Neuronal stem cell (in vitro differentiated cells): ENCODE results near the gene SYT9.

Experiments
- DNase-seq: peaks from one replicate; pipeline ENCODE4 v3.0.0-alpha.2; 2013; ENCODE audit warnings: low spot score
- H2AFZ ChIP-seq: one replicate; pipeline ENCODE4 v1.6.1; 2013; ENCODE audit warnings: mild to moderate bottlenecking, low read length, inconsistent platforms
- H2AK5ac ChIP-seq: 2 replicates; pipeline ENCODE4 v1.6.1; 2013; ENCODE audit warnings: low read depth, mild to moderate bottlenecking, inconsistent platforms, low read length, moderate library complexity, mixed read lengths
- H2BK120ac ChIP-seq: 2 replicates; pipeline ENCODE4 v1.6.1; 2013; ENCODE audit warnings: low read depth, mild to moderate bottlenecking, inconsistent platforms, low read length, moderate library complexity, mixed read lengths
- H2BK12ac ChIP-seq: one replicate; pipeline ENCODE4 v1.6.1; 2013; ENCODE audit warnings: low read length, inconsistent platforms
- H2BK15ac ChIP-seq: 2 replicates; pipeline ENCODE4 v1.6.1; 2013; ENCODE audit warnings: mild to moderate bottlenecking, low read length, inconsistent platforms, mixed read lengths
- H2BK5ac ChIP-seq: one replicate; pipeline ENCODE4 v1.6.1; 2013; ENCODE audit warnings: inconsistent platforms, mild to moderate bottlenecking, low read length, moderate library complexity
- H3K14ac ChIP-seq: one replicate; pipeline ENCODE4 v1.6.1; 2013; ENCODE audit warnings: low read length, inconsistent platforms
- H3K18ac ChIP-seq: 2 replicates; pipeline ENCODE4 v1.6.1; 2013; ENCODE audit warnings: low read length, inconsistent platforms
- H3K23ac ChIP-seq: 2 replicates; pipeline ENCODE4 v1.6.1; 2013; ENCODE audit warnings: low read depth, mild to moderate bottlenecking, mixed read lengths, low read length, inconsistent platforms; ENCODE audit not compliant: poor library complexity
- H3K27ac ChIP-seq: replicated peaks from 3 replicates; pipeline ENCODE4 v1.5.1; 2013; ENCODE audit warnings: low read length, inconsistent platforms
- H3K27me3 ChIP-seq, 3 experiments: 2 replicates each; pipeline ENCODE4 v1.6.1; 2013; ENCODE audit warnings: low read length in 3 of 3, mild to moderate bottlenecking in 2 of 3, inconsistent platforms in 1 of 3, low read depth in 1 of 3, mixed read lengths in 1 of 3, moderate library complexity in 1 of 3; ENCODE audit not compliant: control insufficient read depth in 3 of 3, insufficient read depth in 3 of 3
- H3K36me3 ChIP-seq, 2 donors: replicated peaks in 1 of 2; 2 replicates each; pipeline ENCODE4 v1.6.1; 2013; ENCODE audit warnings: low read length in 2 of 2; ENCODE audit not compliant: control insufficient read depth in 2 of 2, insufficient read depth in 2 of 2
- H3K4ac ChIP-seq: 2 replicates; pipeline ENCODE4 v1.6.1; 2013; ENCODE audit warnings: inconsistent platforms, mild to moderate bottlenecking, low read length, moderate library complexity
- H3K4me1 ChIP-seq, 2 donors: 1 replicate in 1 of 2; 2 replicates in 1 of 2; pipeline ENCODE4 v1.6.1; 2013; ENCODE audit warnings: low read length in 2 of 2, low read depth in 1 of 2; ENCODE audit not compliant: control insufficient read depth in 2 of 2, insufficient read depth in 1 of 2
- H3K4me2 ChIP-seq: one replicate; pipeline ENCODE4 v1.6.1; 2013; ENCODE audit warnings: mild to moderate bottlenecking, low read length, inconsistent platforms; ENCODE audit not compliant: insufficient read depth, poor library complexity, severe bottlenecking
- H3K4me3 ChIP-seq, 2 donors: 2 replicates each; pipeline ENCODE4 v1.5.1; 2013; ENCODE audit warnings: low read length in 2 of 2, mild to moderate bottlenecking in 2 of 2, inconsistent platforms in 1 of 2, moderate library complexity in 1 of 2
- H3K79me1 ChIP-seq: one replicate; pipeline ENCODE4 v1.6.1; 2013; ENCODE audit warnings: low read depth, mild to moderate bottlenecking, inconsistent platforms, low read length, moderate library complexity
- H3K9ac ChIP-seq: one replicate; pipeline ENCODE4 v1.6.1; 2013; ENCODE audit warnings: mild to moderate bottlenecking, low read depth, low read length, inconsistent platforms; ENCODE audit not compliant: poor library complexity
- H3K9me3 ChIP-seq, 2 donors: replicated peaks in 1 of 2; 2 replicates each; pipeline versions ENCODE3 to v1.6.1; 2013; ENCODE audit warnings: low read length in 2 of 2, mild to moderate bottlenecking in 2 of 2, inconsistent platforms in 1 of 2, low read depth in 1 of 2, mixed read lengths in 1 of 2, moderate library complexity in 1 of 2; ENCODE audit not compliant: control insufficient read depth in 2 of 2, insufficient read depth in 1 of 2
- H4K8ac ChIP-seq: one replicate; pipeline ENCODE4 v1.6.1; 2013; ENCODE audit warnings: low read depth, mild to moderate bottlenecking, inconsistent platforms, low read length, moderate library complexity
- H4K91ac ChIP-seq: one replicate; pipeline ENCODE4 v1.6.1; 2013; ENCODE audit warnings: low read length, low read depth, mild to moderate bottlenecking, inconsistent platforms; ENCODE audit not compliant: poor library complexity
- WGBS, 2 donors: extraction: QIAGEN DNeasy Blood & Tissue Kit; methylation state at CpG; one replicate each; pipeline ENCODE4 v1.1.7; 2013; ENCODE audit warnings: missing lambda C conversion rate in 2 of 2, mixed read lengths in 1 of 2; ENCODE audit not compliant: insufficient read length in 2 of 2, insufficient replicate concordance in 1 of 2; ENCODE audit errors: extremely low coverage in 2 of 2; 5-methylcytosine and 5-hydroxymethylcytosine counted together

SYT9 gene

DNA sequence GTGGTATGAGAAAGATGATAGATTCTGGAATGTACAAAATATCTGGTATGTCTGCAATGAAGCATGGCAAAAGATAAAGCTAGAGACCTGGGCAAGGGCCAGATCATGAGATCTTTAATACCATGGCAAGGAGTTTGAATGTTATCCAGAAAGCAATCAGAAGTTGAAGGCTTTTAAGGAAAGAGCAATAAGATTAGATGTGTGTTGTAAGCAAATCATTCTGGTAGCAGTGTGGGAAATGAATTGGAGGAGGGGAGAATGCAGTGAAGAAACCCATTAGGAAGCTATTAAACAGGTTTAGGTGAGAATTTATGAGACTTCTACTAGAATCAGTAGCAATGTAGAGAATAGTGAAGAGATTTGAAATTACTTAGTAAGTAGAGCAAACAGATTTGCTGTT is 32.2 kb upstream of the SYT9 start:
- Histone ChIP-seq H2AK5ac (no peak overlapping the region), H3K9ac (no peak overlapping the region), H3K4me3 (no peak overlapping the region), H2BK120ac (no peak overlapping the region), H3K79me1 (no peaks in the 10 kb centered on the region), H4K91ac (no peak overlapping the region), H3K9me3 (no peaks in the 10 kb centered on the region), H3K27me3 (no peaks in the 10 kb centered on the region), H4K8ac (no peak overlapping the region), H3K14ac (no peak overlapping the region), H3K36me3 (no peaks in the 10 kb centered on the region), H3K4ac (no peak overlapping the region), H3K18ac (no peak overlapping the region), H2AFZ (no peak overlapping the region), H3K4me1 (no peaks in the 10 kb centered on the region), H3K27ac (no peak overlapping the region), H2BK12ac (no peak overlapping the region), H2BK15ac (no peak overlapping the region), H2BK5ac (no peak overlapping the region), H3K23ac (no peak overlapping the region), H3K4me2 (no peak overlapping the region)
- DNase-seq: no peak

- DNase-seq: no peak
- Histone ChIP-seq H3K4me2 (no peak overlapping the region), H2AFZ (no peak overlapping the region), H3K36me3 (no peaks in the 10 kb centered on the region), H4K8ac (no peak overlapping the region), H3K23ac (no peak overlapping the region), H3K4me1 (no peaks in the 10 kb centered on the region), H2AK5ac (no peak overlapping the region), H3K14ac (no peak overlapping the region), H3K79me1 (no peaks in the 10 kb centered on the region), H2BK12ac (no peak overlapping the region), H3K27ac (no peak overlapping the region), H3K27me3 (no peaks in the 10 kb centered on the region), H3K9ac (no peak overlapping the region), H4K91ac (no peak overlapping the region), H3K18ac (no peak overlapping the region), H3K9me3 (no peaks in the 10 kb centered on the region), H2BK15ac (no peak overlapping the region), H2BK5ac (no peak overlapping the region), H3K4me3 (no peak overlapping the region), H2BK120ac (no peak overlapping the region), H3K4ac (no peak overlapping the region)
- WGBS, 2 donors: no CpG with 5 or more reads among the region's 3 CpGs
Observed at GRCh38 chr11:7220636-7221035, 31.1 kb upstream of the SYT9 start.

DNA sequence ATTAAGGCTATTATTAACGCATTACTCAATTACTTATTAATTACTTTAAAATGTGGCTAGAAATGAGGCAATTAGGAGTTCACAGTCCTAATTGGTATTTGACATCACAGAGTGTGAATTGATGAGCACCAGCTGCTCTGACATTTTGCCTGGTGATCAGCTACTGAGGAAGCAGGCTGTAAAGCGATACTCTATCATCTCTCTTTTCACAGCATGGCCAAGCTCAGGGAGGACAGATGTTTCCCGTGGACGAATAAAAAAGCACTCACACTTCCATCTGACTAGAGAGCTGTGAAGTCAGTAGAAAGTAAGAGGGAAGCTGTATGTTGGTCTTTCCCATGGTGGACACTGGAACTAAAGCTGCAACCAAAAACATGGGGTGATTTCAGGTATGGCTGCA is 29.1 kb upstream of the SYT9 start:
- H4K8ac ChIP-seq: no peak overlapping the region
- no peak overlapping the region for H3K14ac ChIP-seq
- H3K27ac ChIP-seq: no peak overlapping the region
- no peak overlapping the region for H2BK12ac ChIP-seq
- DNase-seq: no peak
- H4K91ac ChIP-seq: no peak overlapping the region
- H3K36me3 ChIP-seq: no peaks in the 10 kb centered on the region
- no peak overlapping the region for H3K23ac ChIP-seq
- no CpG with 5 or more reads among the region's 4 CpGs for WGBS, 2 donors
- H3K4ac ChIP-seq: no peak overlapping the region
- H3K4me2 ChIP-seq: no peak overlapping the region
- no peak overlapping the region for H3K4me3 ChIP-seq
- H2BK5ac ChIP-seq: no peak overlapping the region
- H2AFZ ChIP-seq: no peak overlapping the region
- H3K4me1 ChIP-seq: no peaks in the 10 kb centered on the region
- no peak overlapping the region for H2BK15ac ChIP-seq
- no peak overlapping the region for H2AK5ac ChIP-seq
- no peaks in the 10 kb centered on the region for H3K79me1 ChIP-seq
- H3K18ac ChIP-seq: no peak overlapping the region
- H3K9me3 ChIP-seq: no peaks in the 10 kb centered on the region
- H2BK120ac ChIP-seq: no peak overlapping the region
- no peak overlapping the region for H3K9ac ChIP-seq
- H3K27me3 ChIP-seq: no peaks in the 10 kb centered on the region

GRCh38 chr11:7239877-7240276 is 11.8 kb upstream of the SYT9 start:
- no CpG with 5 or more reads among the region's 5 CpGs for WGBS, 2 donors
- peaks cover 0 to 7% (median 2%) of the 10 kb centered on the region in 3 experiments for H3K27me3 ChIP-seq

More at GRCh38 chr11:7239877-7240276, 11.8 kb upstream of the SYT9 start:
- no peak overlapping the region for H2AK5ac ChIP-seq
- no peaks in the 10 kb centered on the region for H3K36me3 ChIP-seq
- H3K27ac ChIP-seq: peak overlapping the region; percentile 1
- H3K14ac ChIP-seq: no peak overlapping the region
- no peak overlapping the region for H2BK5ac ChIP-seq
- H3K4me2 ChIP-seq: no peak overlapping the region
- no peak overlapping the region for H2AFZ ChIP-seq
- H3K9ac ChIP-seq: no peak overlapping the region
- H2BK15ac ChIP-seq: no peak overlapping the region
- no peak overlapping the region for H3K4me3 ChIP-seq
- no peak overlapping the region for H2BK120ac ChIP-seq
- no peak overlapping the region for H3K4ac ChIP-seq
- H3K23ac ChIP-seq: no peak overlapping the region
- no peak for DNase-seq
- no peaks in the 10 kb centered on the region for H3K9me3 ChIP-seq
- peaks cover 0 to 2% of the 10 kb centered on the region in 2 donors for H3K4me1 ChIP-seq
- no peak overlapping the region for H2BK12ac ChIP-seq
- H4K91ac ChIP-seq: no peak overlapping the region
- no peak overlapping the region for H3K18ac ChIP-seq
- no peak overlapping the region for H4K8ac ChIP-seq
- no peaks in the 10 kb centered on the region for H3K79me1 ChIP-seq
